GM18867 (cell line): ENCODE results near the gene PRSS37.

ENCODE experiments used
- ATAC-seq: cut with Tn5 transposase; IDR thresholded peaks from one replicate; pipeline ENCODE4 v1.9.1; 2021; ENCODE audit warnings: mild to moderate bottlenecking, moderate library complexity; ENCODE audit not compliant: unreplicated experiment

PRSS37 gene

DNA sequence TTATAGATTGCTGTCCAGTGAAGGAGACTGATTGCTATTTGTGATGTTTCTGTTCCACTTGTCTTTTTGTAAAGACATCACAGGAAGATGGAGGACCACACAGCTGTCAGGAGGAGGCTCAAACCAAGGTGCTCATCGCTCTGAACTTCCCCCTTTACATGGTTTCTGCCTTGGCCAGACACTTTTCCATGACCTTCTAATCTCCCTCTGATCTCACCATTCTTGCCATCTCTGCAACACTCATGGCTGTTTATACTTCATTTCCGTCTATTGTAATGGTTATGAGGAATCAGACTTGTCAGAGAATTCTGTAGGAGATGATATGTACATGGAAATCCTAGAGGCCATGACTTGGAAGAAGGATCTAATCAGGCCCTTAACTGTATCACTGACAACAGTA lies 53.0 kb downstream of the PRSS37 start:
- no peak for ATAC-seq
